ENCODE measurements around the gene EFNA5.

DNA sequence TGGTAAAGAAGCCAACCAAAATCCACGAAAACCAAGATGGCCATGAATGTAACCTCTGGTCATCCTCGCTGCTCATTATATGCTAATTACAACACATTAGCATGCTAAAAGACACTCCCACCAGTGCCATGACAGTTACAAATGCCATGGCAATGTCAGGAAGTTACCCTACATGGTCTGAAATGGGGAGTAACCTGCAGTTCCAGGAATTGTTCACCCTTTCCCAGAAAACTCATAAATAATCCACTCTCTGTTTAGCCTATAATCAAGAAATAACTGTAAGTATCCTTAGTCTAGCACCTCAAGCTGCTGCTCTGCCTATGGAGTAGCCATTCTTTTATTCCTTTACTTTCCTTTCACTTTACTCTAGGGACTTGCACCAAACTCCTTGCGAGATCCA lies 160.6 kb downstream of the EFNA5 start:
- TF ChIP-seq ZNF383 (CRISPR knock-in tag; IDR thresholded peaks at IDR 0.05; ENCODE audit: borderline replicate concordance) (no peak), ZNF839 (CRISPR knock-in tag; IDR thresholded peaks at IDR 0.05; ENCODE audit: borderline replicate concordance) (no peak), HDAC2 (CRISPR knock-in tag; IDR thresholded peaks at IDR 0.05) (no peak), SMC3 (IDR thresholded peaks at IDR 0.05; ENCODE audit: low read length) (no peak), ZNF350 (CRISPR knock-in tag; IDR thresholded peaks at IDR 0.05; ENCODE audit: borderline replicate concordance, low read depth) (no peak)
- TF ChIP-seq, protein P1, sequence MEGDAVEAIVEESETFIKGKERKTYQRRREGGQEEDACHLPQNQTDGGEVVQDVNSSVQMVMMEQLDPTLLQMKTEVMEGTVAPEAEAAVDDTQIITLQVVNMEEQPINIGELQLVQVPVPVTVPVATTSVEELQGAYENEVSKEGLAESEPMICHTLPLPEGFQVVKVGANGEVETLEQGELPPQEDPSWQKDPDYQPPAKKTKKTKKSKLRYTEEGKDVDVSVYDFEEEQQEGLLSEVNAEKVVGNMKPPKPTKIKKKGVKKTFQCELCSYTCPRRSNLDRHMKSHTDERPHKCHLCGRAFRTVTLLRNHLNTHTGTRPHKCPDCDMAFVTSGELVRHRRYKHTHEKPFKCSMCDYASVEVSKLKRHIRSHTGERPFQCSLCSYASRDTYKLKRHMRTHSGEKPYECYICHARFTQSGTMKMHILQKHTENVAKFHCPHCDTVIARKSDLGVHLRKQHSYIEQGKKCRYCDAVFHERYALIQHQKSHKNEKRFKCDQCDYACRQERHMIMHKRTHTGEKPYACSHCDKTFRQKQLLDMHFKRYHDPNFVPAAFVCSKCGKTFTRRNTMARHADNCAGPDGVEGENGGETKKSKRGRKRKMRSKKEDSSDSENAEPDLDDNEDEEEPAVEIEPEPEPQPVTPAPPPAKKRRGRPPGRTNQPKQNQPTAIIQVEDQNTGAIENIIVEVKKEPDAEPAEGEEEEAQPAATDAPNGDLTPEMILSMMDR (CRISPR knock-in tag; IDR thresholded peaks at IDR 0.05): no peak

All from HepG2 (cell line).